ENCODE results near the gene JMJD1C.

The JMJD1C gene

DNA sequence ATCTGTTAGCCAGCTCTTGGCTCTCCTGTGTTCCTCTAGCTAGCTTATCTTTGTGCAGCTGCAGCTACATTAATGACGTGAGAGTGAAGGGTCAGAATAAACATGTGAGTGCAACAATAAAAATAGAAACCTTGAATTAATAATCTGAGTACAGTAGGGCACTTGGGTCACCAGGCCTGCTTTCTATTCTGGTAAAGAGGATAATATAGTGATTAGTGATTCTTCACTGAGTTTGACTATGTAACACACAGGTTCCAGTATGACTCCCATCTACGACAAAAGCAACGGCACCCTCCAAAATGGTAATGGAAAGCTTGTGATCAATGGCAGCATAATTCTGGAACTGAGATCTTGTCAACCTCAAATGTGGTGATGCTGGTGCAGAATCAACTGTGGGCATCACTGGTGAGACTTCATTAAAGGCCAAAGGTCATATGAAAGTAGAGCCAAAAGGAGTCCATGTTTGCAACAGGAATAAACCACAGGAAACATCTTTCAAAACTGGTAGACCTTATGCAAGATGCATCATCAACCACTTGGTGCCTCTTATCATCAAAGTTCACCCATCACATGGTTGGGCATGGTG lies 255.1 kb downstream of the JMJD1C start:
- no peak for DNase-seq

DNA sequence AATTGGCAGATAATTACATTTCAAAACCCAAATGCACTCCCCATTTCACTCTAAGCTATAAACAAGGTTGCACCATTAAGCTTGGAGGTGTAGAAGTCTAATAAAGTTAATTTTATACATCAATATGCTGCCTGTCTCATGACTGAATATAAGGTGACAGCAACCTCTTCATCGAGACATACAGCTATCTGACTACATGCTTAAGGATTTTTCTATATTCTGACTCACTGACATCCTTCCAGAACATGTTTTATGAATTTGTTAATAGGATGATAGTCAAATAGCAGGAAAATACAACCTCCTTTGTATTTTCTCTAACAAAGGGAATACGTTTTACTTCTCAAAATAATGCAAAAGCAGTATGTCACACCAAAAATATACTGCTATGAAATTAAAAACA lies 256.1 kb downstream of the JMJD1C start:
- DNase-seq, result peak; percentile 47

DNA sequence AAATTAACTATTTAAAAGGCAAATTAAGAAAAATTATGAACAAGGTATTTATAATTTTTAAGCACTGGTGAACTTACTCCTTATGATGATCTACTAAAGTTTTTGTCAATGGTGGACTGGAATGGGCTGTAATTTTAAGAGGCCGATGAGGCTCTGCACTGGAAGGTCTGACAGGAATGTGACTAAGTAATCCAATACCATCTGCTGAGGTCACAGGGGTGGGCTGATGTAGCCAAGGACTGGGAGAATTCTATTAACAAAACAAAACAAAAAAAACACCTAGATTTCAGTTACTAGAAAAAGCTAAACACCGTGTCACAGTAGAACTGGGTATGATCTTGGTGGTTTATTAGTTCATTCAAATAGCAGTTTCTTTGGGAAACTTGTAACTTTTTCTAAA lies 256.8 kb downstream of the JMJD1C start:
- peak; percentile 32 for DNase-seq

DNA sequence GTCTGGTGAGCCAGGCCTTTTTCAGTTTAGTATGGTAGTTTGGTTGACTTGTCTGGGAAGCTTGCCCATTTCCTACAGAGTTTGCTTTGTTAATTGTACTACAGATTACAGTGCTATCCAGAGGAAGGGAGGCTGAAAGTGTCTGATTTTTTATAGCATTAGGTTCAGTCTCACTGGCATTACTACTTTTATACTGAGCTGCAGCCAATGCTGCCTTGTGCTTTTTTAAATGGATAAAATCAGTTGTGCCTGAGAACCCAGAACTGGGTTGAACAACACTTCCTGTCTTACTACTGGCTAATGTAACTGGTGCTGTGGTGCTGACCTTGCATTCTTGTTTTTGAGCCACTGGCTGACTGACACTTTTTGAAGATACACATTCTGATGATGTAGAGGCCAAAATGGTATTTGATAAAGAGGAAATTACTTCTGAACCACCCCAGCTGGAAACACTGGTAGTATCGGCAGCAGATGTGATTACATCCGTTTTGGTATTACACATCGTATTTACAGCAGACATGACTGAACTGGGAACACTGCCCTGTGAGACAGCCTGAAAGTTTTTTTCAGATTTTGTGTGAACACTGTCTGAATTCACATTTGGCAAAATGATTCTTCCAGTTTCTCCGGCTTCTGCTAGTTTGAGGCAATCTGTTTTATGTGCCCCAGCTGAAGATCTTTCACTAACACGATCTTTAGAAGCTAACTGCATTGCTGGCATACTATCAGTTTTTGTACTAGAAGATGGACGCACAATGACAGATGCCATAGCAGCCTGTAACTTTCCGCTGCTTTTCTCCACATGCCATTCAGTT lies 258.6 kb downstream of the JMJD1C start:
- peak; percentile 76 for DNase-seq

DNA sequence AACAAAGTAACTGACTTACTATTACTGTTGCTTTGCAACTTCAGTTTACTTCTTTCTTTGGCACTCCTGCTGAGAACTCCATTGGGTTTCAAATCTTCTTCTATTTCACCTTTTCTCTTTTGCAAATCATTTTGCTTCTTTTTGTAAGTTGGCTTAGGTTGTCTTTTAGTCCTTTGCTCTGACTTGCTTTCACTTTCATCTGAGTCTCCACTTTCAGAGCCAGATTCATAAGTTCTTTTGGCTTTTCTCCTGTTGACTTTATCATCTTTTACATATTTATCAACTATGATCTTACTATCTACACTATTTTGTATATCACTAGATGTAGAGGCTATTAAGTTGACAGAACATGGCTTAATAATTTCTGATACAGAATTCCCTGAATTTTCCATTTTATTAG lies 259.2 kb downstream of the JMJD1C start:
- no peak for DNase-seq

DNA sequence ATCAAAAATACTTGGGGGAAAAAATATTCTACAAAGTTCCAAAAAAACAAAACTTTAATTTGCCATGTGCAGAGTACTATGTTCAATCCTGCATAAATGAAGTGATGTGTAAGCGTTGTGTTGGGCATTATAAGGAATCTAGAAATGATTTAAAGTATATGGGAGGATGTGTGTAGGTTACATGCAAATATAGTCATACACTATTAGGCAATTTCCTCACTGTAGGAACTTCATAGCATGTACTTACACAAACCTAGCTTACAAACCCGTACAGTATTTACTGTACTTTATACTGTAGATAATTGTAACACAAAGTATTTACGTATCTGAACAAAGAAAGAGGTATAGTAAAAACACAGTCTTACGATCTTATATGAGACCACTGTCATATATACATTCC lies 260.4 kb downstream of the JMJD1C start:
- no peak for DNase-seq

DNA sequence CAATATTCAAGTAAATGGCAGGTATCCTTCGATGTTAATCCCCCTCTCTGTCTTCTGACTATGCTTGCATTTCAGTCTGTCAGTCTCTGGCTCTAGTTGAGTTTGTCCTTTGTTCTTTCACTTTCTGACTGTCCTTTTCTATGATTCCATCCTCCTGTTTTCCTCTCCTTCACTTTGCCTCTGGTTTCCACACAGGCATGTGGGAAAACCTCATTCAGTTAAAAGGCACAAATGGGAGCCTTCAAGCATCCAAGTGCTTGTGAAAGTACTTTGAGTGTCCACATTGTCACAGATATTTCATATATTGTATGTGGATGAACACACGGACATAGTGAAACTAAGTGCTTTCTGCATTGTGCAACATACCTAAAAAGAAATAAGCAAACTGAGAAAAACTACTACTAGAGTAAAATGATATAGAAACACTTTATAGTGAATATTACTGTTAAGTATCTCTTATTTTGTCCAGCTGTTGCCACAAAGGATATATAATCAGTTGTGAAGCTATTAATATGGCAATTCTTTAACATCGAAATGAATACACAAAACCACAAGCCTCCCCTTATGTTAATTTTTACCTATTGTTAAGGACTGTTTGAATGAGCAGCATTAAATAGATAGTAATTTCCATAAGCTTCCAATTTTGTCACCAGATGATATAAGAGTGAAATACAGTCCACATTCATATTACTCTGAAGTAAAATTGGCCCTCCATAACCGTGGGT lies 260.9 kb downstream of the JMJD1C start:
- no peak for DNase-seq

DNA sequence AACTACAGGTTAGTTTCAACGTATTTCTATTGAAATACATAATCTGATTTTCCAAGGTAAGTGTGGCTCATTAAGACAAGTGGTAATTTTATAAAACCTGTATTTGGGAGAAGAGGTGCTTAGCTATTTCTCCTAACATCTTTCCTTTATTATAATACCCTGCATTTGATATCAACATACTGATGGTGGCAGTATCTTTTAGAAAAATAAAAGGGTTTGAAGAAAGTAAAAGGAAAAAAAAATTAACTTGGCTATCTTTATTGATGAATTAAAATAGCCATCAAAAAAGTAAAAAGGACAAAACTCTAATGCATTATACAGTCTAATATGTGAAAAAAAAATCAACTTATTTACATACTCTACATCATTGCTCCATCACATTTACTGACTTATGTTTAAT lies 264.7 kb downstream of the JMJD1C start:
- DNase-seq, result no peak

DNA sequence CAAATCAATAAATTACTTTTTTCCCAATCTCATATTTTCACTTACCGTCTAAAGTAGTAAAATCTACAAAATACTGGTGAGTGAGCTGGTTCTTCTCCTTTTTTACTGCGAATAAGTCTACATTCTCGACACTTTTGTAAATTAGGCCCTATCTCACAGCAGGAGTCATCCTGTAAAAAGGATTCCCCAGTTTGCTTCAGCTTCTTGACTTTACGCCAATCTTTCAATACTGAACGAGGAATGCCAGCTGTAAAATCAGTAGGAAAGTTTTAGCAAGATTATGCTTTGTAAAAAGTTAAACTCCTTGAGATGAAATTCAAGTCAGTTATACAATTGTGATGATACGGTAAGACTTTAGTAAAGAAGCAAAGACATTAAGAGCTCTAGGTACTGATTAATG lies 265.3 kb downstream of the JMJD1C start:
- no peak for DNase-seq

DNA sequence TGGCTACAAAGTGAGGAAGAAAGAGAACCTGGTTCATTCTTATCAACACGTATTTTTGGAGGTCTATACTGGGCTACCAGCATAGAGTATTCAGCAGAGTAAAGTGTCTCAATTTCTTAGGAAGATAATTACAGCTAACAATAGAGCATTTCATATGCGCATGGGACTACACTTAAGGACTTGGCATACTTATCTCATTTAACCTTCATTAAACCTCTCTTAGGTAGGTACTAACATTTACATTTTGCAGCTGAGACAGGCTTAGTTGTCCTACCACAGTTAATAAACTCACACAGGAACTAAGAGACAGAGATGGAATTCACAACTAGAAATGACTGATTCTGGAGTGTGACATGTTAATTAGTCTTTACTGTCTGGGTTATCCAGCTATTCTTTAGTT lies 266.1 kb downstream of the JMJD1C start:
- no peak for DNase-seq

DNA sequence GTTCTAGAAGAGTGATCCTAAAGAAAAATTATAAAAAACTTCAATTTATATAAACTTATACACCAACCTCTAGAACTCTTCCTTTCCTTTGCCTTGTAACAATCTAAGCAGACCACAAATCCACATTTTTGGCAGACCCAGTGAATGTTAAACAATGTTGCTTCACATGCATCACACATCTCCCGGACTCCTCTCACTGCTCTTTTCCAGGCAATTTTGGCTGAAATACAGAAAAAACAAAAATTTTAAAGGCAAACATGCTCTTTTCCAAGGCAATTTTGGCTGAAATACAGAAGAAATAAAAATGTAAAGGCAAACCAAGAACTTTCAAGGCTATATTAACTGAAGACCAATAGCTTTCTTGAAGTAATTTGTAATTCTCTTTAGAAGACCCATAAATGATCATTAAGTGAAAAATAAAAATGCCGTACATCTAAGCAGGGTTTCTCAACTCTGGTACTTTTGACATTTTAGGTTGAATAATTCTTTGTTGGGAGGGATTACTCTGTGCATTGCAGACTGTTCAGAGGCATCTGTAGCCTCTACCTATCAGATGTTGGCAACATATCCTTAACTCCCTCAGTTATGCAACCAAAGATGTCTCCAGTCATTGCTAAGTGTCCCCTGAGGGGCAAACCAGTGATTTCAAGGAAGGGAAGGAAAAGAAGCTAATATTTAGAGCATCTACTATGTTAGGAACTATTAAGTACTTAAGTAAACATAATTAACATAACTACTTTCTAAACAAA lies 268.3 kb downstream of the JMJD1C start:
- DNase-seq, result peak; percentile 82

DNA sequence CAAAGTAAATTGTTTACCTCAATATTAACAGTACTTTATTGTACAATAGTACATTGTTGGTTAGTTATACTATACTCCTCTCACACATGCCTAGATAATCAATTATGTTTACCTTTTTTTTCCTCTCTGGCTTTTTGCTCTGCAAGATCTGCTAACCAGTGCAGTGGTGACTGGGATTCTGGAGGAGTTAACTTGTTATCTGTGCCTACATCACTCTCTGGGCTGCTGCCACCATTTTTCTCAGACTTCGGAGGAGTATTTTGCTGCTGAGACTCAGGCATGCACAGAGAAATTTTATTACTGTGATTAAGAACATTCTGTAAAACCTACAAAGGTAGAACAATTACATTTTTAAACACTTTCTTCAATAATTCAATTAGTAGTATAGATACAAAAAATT lies 273.0 kb downstream of the JMJD1C start:
- DNase-seq, result no peak

DNA sequence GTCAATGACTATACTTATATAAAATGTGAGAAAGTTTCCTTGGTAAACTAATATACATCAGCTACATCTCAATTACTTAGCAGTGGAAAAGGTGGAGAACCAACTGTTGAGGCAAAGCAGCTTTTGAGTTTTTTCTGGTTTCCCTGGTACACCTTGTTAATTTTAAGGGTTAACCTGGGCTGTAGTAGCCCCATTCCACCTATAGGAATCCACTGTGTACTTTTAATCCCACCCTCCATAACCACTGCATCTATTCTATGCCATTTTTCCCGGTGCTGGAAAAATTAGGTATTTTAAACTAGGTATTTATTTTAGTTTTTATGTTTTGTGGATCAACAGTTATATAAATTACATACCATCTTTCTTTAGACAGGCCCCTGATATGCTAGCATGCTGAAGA lies 290.2 kb downstream of the JMJD1C start:
- DNase-seq, result no peak

DNA sequence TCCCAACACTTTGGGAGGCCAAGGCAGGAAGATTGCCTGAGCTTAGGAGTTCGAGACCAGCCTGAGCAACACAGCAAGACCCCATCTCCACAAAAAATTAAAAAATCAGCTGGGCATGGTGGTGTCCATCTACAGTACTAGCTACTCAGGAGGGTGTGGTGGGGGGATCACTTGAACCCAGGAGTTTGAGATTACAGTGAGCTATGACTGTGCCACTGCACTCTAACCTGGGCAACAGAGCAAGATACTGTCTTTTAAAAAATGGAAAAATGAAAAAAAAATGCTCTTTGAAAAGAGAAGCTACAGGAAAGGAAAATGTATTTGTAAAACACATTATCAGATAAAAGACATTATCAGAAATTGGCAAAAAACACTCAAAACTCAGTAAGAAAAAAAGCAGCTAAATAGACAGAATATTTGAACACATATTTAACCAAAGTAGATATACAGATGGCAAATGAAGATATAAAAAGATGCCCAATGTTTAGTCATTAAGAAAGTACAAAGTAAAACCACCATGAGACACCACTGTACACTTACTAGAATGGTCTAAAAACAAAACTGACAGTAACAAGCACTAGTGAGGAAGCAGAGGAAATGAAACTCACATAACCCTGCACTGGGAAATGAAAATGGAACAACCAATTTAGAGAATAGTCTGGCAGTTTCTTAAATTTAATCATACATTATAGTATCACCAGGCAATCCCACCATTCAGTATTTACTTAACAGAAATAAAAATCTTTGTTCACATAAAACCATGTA lies 292.1 kb downstream of the JMJD1C start:
- DNase-seq, result no peak

DNA sequence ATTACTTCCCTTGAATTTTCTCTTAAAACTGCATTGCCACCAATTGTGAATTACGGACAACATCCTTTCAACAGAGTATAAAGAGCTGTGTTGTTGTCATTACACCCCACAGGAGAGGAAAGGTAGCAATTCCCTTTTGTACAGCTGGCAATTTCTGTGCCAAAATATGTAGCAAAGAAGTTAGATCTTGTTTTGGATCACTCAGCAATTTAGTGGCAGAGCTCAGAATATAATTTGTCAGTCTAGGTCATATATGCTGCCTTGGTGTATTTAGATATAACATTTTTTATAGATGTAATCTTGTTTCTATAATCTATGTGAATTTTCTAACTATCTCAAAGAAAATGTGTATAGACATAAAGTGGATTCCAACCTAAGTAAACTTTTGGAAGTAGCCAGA lies 293.9 kb downstream of the JMJD1C start:
- no peak for DNase-seq

DNA sequence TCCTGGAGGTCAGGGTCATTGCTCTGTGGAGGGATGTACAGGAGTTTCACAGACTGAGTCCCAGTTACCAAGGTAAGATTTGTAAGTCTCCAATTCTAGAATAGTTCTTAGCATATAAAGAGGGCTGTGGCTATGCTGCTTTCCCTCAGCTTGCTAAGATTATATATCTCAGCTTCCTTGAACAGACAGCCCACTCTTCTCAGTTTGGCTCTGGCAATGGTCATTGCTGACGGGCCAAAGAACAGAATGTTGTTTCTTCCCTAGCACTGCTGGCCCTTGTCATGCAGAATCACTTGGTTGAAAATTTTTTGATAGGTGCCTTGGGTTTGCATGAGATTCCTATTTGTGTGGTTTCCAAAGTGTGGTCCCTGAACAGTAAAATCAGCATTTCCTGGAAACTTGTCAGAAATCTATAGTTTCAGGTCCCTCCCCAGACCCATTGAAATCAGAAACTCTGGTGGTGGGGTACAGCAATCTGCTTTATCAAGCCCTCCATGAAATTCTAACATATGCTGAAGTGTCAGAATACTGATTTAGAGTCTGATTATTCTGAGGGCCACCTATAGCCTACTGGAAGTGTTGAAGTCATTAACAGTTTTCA lies 294.4 kb downstream of the JMJD1C start:
- no peak for DNase-seq

DNA sequence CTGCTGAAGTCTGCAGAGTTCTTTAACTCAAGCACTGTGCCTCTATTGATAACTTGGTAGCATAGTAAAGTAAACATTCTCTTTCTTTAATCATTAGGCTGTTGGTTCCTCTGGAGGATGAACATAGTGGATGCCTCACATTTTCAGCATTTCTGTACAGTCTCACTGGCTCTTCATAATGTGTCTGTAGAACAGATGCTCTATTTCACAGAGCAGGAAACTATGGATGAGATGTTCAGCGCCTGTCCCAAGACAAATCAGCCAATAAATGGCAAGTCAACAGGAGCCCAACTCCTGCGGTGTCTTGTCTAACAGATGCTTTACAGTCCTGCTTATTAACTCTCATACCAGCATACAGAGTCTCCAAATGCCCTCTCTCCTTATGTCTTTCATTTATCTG lies 296.2 kb downstream of the JMJD1C start:
- DNase-seq, result no peak

DNA sequence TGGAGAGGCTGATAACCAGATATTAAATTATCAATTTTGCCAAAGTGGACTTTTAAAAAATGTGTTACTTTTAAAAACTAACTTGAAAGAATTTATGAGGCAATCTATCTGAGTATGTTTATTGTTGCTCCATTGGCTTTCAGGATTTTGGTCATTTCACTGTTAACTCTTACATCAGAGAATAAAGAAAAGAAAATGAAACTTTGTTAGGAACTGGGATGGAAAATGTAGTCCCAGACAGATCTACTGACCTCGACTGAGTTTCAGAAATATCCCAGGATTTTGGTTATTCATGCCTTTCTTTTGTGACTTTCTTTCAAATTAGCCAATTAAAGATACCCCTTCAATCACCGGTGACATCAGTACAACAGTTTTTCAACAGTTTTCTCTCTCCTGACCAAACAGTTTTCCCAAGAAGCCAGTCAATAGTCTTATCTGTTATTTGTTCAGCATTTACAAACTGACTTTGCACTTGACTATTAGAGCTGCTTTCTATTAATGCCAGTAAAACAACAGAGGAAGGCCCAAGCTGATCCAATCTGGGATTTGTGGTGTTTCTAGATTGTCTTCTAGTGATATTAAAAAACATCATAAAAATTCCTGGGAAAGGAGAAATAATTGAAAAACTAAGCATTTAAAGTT lies 296.8 kb downstream of the JMJD1C start:
- DNase-seq, result no peak

DNA sequence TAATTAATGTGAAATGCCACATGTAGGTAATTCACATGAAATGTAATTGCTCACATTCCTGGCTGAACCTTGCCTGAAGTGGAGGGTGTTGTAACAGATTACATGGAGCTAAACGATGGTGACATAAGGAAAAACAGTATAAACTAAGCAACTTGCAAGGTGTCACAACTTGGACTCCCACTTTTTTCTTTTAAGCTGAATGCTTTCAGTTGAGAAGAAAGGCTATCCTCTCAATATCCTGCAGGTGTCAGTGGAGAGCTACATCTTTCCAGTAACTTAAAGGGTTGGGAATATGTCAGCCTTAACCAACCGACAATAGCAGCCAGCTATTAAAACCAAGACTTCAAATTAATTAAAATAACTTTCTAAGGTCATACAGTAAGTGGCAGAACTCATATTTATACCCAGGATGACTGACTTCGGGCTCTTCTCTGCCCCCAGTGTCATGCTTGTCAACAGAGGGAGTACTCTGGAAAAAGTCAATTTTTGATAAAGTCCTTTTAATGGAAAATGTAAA lies 299.0 kb downstream of the JMJD1C start:
- peak; percentile 72 for DNase-seq

DNA sequence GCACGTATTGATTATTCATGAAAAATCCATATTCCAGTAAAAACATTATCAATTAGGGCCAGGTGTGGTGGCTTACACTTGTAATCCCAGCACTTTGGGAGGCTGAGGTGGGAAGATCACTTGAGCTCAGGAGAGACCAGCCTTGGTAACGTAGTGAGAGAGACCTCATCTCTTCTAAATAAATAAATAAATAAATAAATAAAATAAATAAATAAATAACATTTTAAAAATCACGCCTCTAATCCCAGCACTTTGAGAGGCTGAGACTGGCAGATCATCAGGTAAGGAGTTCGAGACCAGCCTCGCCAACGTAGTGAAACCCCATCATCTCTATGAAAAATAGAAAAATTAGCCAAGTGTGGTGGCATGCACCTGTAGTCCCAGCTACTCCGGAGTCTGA lies 300.5 kb downstream of the JMJD1C start:
- DNase-seq, result no peak

DNA sequence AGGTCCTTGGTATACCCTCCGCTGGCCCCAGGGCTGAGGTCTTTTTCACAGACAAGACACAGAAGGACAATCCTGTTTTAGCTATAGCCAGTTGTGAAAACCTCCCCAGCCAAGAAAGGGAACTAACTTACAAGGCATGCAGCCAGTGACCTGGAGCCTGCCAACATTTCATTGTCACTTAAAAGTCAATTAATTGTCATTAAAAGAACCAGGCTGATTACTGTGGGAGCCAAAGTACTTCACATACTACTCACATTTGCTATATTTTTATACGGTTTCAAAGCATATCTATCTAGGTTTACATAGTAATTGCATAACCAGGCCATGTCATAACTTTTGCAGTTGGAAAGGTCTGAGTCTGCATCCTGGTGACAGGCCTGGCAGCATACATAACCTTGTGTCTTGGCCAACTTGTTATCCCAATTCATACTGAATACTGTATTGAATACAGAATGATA lies 301.6 kb downstream of the JMJD1C start:
- DNase-seq, result no peak
